Caco-2 (cell line): ENCODE data around the gene C5orf58. TPM values are rescaled to one million over a fixed set of nuclear protein-coding genes. Genes with fewer than 3 reads are reported as not detected.

Experiments
- BruUV-seq: library from RNA; stranded (reverse); fragments of 400-500 nt; replicated peaks from 2 replicates; lab custom pipeline; 2021; lab: Mats Ljungman, UMichigan
- CTCF ChIA-PET: fragments of 300-600 bp; sonication (Branson Sonifier 250); formaldehyde crosslinking; loops from one replicate; lab custom pipeline; 2022; ENCODE audit warnings: antibody characterized with exemption; lab: Charles Lee
- POLR2A ChIA-PET: fragments of 300-600 bp; sonication (Branson Sonifier 250); formaldehyde crosslinking; loops from one replicate; lab custom pipeline; 2022; ENCODE audit warnings: antibody characterized with exemption; lab: Charles Lee
- DNase-seq, 2 experiments: peaks; one replicate each; pipeline versions ENCODE4 v3.0.0 to v3.0.0-alpha.2; 2020 to 2022
- H3K27me3 ChIP-seq: replicated peaks from 2 replicates; pipeline ENCODE4 v1.6.0; 2011; ENCODE audit warnings: low read length; ENCODE audit not compliant: control insufficient read depth, insufficient read depth
- H3K36me3 ChIP-seq: 2 replicates; pipeline ENCODE4 v1.5.1; 2011; ENCODE audit warnings: low read length; ENCODE audit not compliant: control insufficient read depth, insufficient read depth
- H3K4me1 ChIP-seq: fragments of 250-450 bp; sonication (Bioruptor Pico); 2 replicates; pipeline ENCODE4 v1.5.1; 2020; ENCODE audit warnings: mild to moderate bottlenecking
- H3K4me3 ChIP-seq: 2 replicates; pipeline ENCODE4 v1.5.1; 2011; ENCODE audit warnings: low read depth, mild to moderate bottlenecking, control low read depth, low read length
- H3K9me3 ChIP-seq: fragments of 250-450 bp; sonication (Bioruptor Pico); 2 replicates; pipeline ENCODE4 v1.5.1; 2020; ENCODE audit warnings: mild to moderate bottlenecking, moderate library complexity
- H3K27ac Mint-ChIP-seq: one replicate; pipeline ENCODE4 v1.8.0; 2022; ENCODE audit warnings: mixed read lengths; ENCODE audit not compliant: unreplicated experiment
- H3K27me3 Mint-ChIP-seq: one replicate; pipeline ENCODE4 v1.8.0; 2022; ENCODE audit warnings: mixed read lengths; ENCODE audit not compliant: insufficient read depth, unreplicated experiment
- H3K36me3 Mint-ChIP-seq: one replicate; pipeline ENCODE4 v1.8.0; 2022; ENCODE audit warnings: mild to moderate bottlenecking, mixed read lengths; ENCODE audit not compliant: insufficient read depth, unreplicated experiment
- H3K4me1 Mint-ChIP-seq: one replicate; pipeline ENCODE4 v1.8.0; 2022; ENCODE audit warnings: low read depth, mixed read lengths; ENCODE audit not compliant: unreplicated experiment
- H3K4me3 Mint-ChIP-seq: one replicate; pipeline ENCODE4 v1.8.0; 2022; ENCODE audit warnings: mild to moderate bottlenecking, moderate library complexity, mixed read lengths; ENCODE audit not compliant: unreplicated experiment
- H3K9me3 Mint-ChIP-seq: one replicate; pipeline ENCODE4 v1.8.0; 2022; ENCODE audit warnings: mixed read lengths; ENCODE audit not compliant: unreplicated experiment
- CTCF ChIP-seq, 2 experiments: fragments of 200-600 bp in 1 of 2; IDR thresholded peaks; 1 replicate in 1 of 2; 2 replicates in 1 of 2; pipeline versions ENCODE4 v1.5.1 to v1.8.0; 2011 to 2022; ENCODE audit warnings: antibody characterized with exemption in 1 of 2, control low read depth in 1 of 2, inconsistent platforms in 1 of 2, low read depth in 1 of 2, low read length in 1 of 2, mild to moderate bottlenecking in 1 of 2, moderate library complexity in 1 of 2; ENCODE audit not compliant: insufficient read depth in 1 of 2, severe bottlenecking in 1 of 2, unreplicated experiment in 1 of 2
- intact Hi-C: fragments of 100-400 bp; cut with micrococcal nuclease; formaldehyde crosslinking; loops from one replicate; pipeline ENCODE4 v1.10.0; 2022; ENCODE audit not compliant: unreplicated experiment
- total RNA-seq: library from RNA; stranded (reverse); gene quantifications from 2 replicates; pipeline ENCODE4 v1.2.3, GENCODE V29; 2022

C5orf58 gene
- total RNA-seq, 1 experiment from 2014 or later: not detected

- Histone ChIP-seq H3K36me3 (no peaks in the 10 kb centered on the region), H3K4me3 (no peak overlapping the region), H3K9me3 (no peaks in the 10 kb centered on the region), H3K4me1 (no peaks in the 10 kb centered on the region), H3K27me3 (no peaks in the 10 kb centered on the region; the same call in 1 of the 2 replicates)
- Mint-ChIP-seq H3K27ac (no peak overlapping the region), H3K27me3 (peaks cover 16% of the 10 kb centered on the region), H3K4me3 (no peak overlapping the region), H3K36me3 (no peaks in the 10 kb centered on the region), H3K9me3 (no peaks in the 10 kb centered on the region), H3K4me1 (no peaks in the 10 kb centered on the region)
- no peak for TF ChIP-seq CTCF (IDR thresholded peaks at IDR 0.05; ENCODE audit: insufficient read depth in 1 of 2, low read depth in 1 of 2, low read length in 1 of 2, severe bottlenecking in 1 of 2, unreplicated experiment in 1 of 2)
- no TSS peak for BruUV-seq
- POLR2A ChIA-PET: no interaction called here
- intact Hi-C loops: no loop called here
- CTCF ChIA-PET: no interaction called here
- DNase-seq: no peak
These were observed 45.1 kb downstream of the C5orf58 start for GRCh38 chr5:170277867-170278281.

- H3K27me3 ChIP-seq: no peaks in the 10 kb centered on the region; the same call in 1 of the 2 replicates
- Mint-ChIP-seq H3K4me1 (no peaks in the 10 kb centered on the region), H3K27ac (no peak overlapping the region), H3K9me3 (no peaks in the 10 kb centered on the region), H3K4me3 (no peak overlapping the region), H3K27me3 (peaks cover 22% of the 10 kb centered on the region), H3K36me3 (no peaks in the 10 kb centered on the region)
- ChIA-PET CTCF (no interaction called here), POLR2A (no interaction called here)
- no peak for DNase-seq
- H3K4me1 ChIP-seq: no peaks in the 10 kb centered on the region
- BruUV-seq: no TSS peak
- no peaks in the 10 kb centered on the region for H3K36me3 ChIP-seq
- intact Hi-C loops: no loop called here
- H3K9me3 ChIP-seq: no peaks in the 10 kb centered on the region
- no peak for TF ChIP-seq CTCF (IDR thresholded peaks at IDR 0.05; ENCODE audit: insufficient read depth in 1 of 2, low read depth in 1 of 2, low read length in 1 of 2, severe bottlenecking in 1 of 2, unreplicated experiment in 1 of 2)
- H3K4me3 ChIP-seq: no peak overlapping the region
These were observed 46.0 kb downstream of the C5orf58 start for GRCh38 chr5:170278611-170279458.

GRCh38 chr5:170279459-170279817 lies 46.7 kb downstream of the C5orf58 start:
- no peak for DNase-seq
- ChIA-PET CTCF (no interaction called here), POLR2A (no interaction called here)
- no peaks in the 10 kb centered on the region for H3K4me1 Mint-ChIP-seq
- H3K27me3 Mint-ChIP-seq: peaks cover 23% of the 10 kb centered on the region
- Histone ChIP-seq H3K27me3 (no peaks in the 10 kb centered on the region; the same call in 1 of the 2 replicates), H3K36me3 (no peaks in the 10 kb centered on the region), H3K9me3 (no peaks in the 10 kb centered on the region), H3K4me3 (no peak overlapping the region), H3K4me1 (no peaks in the 10 kb centered on the region)
- H3K27ac Mint-ChIP-seq: no peak overlapping the region
- H3K9me3 Mint-ChIP-seq: no peaks in the 10 kb centered on the region
- H3K4me3 Mint-ChIP-seq: no peak overlapping the region
- no peak for TF ChIP-seq CTCF (IDR thresholded peaks at IDR 0.05; ENCODE audit: insufficient read depth in 1 of 2, low read depth in 1 of 2, low read length in 1 of 2, severe bottlenecking in 1 of 2, unreplicated experiment in 1 of 2)
- intact Hi-C loops: no loop called here
- no TSS peak for BruUV-seq
- no peaks in the 10 kb centered on the region for H3K36me3 Mint-ChIP-seq
